GM21528 (cell line): Measurements from ENCODE around the gene FAM222B.
"Not testable (repeated sequence)": the region's sequence is repeated elsewhere in the genome, so short reads cannot be mapped to it uniquely, and the experiment has no call there.

Experiments
- ATAC-seq: cut with Tn5 transposase; IDR thresholded peaks from one replicate; pipeline ENCODE4 v1.9.1; 2021; ENCODE audit warnings: mild to moderate bottlenecking, moderate library complexity; ENCODE audit not compliant: unreplicated experiment, low FRiP score

The FAM222B gene

DNA sequence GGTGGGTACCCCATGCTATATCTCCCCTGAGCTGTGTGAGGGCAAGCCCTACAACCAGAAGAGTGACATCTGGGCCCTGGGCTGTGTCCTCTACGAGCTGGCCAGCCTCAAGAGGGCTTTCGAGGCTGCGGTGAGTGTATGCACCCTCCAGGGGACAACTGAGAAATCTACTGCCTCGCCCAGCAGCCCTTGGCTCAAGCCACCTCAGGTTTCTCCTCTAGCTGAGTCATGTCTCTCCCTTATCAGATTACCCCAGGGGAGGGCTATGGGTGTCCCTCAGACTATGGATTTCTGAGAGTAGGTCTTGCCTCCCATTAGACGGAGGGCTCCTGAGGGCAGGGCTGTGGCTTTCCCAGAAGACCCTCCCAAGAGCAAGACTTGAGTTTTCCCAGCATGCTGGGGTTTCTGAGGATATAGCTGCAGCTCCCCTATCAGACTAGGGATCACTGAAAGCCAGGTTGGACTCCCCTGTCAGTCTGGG, 107.3 kb downstream of the FAM222B start:
- no peak for ATAC-seq

GRCh38 chr17:28734712-28735241, 107.8 kb downstream of the FAM222B start:
- no peak for ATAC-seq

DNA sequence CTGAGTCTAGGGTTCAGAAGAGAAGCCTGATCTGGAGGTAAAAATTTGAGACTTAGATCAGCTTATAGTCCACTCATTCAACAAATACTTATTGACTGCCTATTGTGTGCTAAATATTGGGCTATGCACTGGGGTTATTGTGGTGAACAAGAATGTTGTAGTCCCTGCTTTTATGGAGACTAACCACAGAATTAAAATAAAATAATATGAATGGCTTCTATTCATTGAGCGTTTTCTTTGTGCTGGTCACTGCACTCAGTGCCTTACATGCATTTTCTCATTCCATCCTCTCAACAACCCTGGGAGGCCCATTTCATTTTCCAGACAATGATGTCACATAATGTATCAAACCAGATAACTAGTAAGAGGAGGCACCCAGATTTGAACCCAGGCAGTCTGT, 109.2 kb downstream of the FAM222B start:
- ATAC-seq = no peak

DNA sequence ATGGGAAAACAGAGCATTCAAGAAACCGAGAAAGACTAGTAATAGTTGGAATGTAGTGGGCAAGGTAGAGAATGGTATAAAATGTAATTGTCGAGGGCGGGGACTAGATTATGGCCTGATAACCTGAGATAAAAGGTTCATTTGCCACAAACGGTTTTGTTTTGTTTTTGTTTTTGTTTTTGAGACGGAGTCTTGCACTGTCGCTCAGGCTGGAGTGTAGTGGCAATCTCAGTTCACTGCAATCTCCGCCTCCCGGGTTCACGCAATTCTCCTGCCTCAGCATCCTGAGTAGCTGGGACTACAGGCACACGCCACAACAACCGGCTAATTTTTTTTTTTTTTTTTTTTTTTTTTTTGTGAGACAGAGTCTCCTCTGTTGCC, 112.7 kb downstream of the FAM222B start:
- no peak for ATAC-seq

- peak; percentile 41 for ATAC-seq
These were observed 114.0 kb downstream of the FAM222B start, which contains the start of gene NEK8 for GRCh38 chr17:28728364-28729200. Gene NEK8 (plus strand): TSS chr17:28728788. CDS start chr17:28728814, 26 bp downstream.

GRCh38 chr17:28726627-28727491, 115.7 kb downstream of the FAM222B start:
- ATAC-seq = peak; percentile 42

DNA sequence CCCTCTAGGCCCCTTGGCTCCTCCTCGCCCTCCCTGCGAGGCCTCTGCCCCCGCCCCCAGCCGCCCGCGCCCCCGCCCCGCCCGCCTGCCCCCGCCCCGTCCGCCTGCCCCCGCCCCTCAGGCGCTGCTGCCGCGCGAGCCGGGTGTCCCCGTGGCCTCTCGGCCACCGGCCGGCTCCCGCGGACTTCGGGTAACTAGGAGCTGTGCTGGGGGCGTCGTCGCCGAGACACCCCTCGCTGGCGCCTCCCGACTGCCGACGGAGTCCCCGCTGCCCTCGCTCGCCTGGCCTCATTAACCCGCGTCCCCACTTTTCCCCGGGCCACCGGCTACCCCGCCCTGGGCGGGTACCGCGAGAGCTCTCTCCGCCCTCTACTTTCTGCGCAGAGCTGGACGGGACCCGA, 116.4 kb downstream of the FAM222B start, which contains the start of gene TLCD1:
Gene TLCD1, minus strand, starts transcription at position 8 of the 401 bp plus-strand sequence. CDS start 136 bp downstream, outside the sequence.
- peak; percentile 14 for ATAC-seq

DNA sequence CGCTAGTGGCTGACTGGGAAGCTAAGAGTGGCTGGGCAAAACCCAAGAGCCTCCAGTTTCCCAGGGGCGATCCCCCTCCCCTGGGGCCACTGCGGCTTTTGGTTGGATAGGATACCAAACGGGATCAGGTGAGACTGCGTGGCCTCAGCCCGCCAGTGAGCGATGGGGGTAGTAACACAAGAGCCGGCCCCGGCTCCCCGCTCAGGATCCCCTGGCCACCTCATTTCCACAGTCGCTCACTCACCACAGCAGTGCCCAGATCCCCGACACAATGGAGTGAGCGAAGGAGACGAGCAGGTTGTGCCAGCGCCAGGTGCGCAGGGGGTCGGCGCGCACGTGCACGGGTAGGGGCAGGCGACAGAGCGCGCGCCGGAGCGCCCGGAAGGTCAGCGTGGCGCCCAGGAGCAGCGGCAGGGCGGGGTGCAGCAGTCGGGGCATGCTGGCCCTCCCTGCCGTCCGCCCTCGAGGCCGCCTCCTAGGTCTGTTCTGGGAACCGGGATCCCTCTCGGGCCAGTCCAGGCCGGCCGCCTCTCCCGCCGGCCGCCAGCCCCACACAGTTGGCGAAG, 116.8 kb downstream of the FAM222B start:
- ATAC-seq = peak; percentile 2

DNA sequence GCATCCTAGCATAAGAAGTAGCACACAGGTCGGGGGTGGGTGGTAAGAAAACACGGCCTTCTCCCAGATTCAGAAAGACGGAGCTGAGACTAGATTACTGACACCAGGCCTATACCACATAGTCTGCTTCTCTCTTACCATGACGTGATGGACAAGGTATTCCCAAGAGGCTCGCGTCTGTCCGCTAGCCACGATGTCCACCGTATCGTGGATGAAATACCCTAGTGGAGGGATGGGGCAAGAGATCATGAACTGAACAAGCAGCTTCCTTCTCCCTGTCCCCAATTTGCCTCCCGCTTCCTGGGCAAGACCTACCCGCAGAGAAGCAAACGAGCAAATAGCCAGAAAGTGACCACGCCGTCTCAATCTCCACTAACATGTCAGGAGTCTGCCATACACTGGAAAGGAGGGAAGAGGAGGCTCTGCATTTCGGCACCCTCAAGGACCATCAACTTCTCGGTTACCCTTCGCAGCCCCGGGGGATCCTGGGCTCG, 117.4 kb downstream of the FAM222B start:
- ATAC-seq = no peak

- ATAC-seq = no peak
These were observed 118.0 kb downstream of the FAM222B start for GRCh38 chr17:28724500-28725165.

DNA sequence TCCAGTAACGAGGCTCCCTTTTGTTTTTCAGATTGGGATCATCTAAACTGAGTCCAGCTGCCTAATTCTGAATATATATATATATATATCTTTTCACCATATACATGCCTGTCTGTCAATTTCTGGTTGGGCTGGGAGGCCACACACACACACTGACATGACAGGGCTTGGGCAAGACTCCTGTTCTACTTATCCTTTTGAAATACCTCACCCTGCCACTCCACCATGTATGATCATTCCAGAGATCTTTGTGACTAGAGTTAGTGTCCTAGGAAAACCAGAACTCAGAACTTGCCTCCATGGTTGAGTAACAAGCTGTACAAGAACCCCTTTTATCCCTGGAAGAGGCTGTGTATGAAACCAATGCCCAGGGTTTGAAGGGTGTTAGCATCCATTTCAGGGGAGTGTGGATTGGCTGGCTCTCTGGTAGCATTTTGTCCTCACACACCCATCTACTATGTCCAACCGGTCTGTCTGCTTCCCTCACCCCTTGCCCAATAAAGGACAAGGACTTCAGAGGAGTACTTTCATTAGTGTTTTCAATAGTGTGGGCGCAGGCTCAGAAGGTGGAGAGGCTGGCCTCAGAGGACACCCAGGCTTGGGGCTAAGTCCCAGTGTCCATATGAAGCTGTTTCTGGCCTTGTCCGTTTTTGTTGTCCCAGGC, 118.6 kb downstream of the FAM222B start:
- not testable (repeated sequence) for ATAC-seq

- ATAC-seq = no peak
These were observed 119.3 kb downstream of the FAM222B start for GRCh38 chr17:28723159-28723835.

DNA sequence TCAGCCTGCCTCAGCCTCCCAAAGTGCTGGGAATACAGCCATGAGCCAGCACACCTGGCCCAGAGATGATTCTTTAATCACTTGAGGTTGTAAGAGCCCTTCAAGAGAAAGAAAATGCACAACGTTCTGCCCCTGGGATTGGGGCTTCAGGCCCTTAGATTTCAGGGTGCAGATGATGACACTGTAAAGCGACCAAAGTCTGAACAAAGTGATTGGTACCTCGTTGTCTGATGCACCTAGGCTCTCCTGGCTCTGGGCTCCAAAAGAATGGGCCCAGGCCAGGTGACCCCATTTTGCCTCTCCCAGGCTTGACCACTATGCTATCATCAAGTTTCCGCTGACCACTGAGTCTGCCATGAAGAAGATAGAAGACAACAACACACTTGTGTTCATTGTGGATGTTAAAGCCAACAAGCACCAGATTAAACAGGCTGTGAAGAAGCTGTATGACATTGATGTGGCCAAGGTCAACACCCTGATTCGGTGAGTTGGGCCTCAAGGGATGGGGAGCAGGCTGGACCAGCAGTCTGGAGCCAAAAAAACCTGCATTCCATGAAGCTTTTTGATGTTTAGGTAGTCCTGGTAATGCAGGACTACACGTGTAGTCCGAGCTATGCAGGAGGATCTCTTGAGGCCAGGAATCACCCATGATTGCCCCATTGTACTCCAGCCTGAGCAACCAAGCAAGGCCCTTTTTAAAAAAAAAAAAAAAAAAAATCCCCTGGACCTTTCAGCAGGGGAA, 120.0 kb downstream of the FAM222B start:
- ATAC-seq = no peak

DNA sequence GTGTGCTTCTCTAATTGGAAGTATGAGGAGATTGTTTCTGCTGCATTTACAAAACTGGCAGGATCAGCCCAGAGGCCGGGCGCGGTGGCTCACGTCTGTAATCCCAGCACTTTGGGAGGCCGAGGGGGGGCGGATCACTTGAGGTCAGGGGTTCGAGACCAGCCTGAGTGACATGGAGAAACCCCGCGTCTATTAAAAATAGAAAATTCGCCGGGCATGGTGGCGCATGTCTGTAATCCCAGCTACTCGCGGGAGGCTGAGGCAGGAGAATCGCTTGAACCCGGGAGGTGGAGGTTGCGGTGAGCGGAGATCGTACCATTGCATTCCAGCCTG, 121.6 kb downstream of the FAM222B start:
- not testable (repeated sequence) for ATAC-seq

DNA sequence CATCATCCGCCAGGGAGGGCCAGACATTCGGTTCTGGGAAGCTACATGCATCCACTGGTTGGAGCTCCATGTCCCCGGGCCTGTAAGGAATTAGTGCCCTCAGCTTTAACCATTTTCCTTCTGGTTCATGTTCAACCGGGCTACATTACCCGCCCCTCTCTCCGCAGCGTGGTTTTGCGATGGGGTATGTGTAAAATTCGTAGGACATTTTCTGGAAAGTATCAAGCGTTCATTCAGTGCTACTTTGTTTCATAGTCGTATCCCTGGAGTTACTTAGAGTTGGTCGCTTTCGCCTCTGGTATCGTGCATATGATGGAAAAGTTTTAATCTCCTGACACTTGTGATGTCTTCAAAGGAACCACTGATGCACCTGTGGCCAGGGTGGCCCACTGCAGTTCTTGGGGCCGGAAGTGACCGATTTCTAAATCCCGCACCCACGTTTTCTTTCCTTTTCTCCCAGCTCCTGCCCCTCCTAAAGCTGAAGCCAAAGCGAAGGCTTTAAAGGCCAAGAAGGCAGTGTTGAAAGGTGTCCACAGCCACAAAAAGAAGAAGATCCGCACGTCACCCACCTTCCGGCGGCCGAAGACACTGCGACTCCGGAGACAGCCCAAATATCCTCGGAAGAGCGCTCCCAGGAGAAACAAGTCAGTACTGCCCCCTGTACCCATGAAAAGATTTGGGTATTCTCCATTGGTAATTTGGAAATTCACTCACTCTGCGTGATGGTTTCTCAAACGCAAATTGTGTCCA, 122.2 kb downstream of the FAM222B start:
- no peak for ATAC-seq

DNA sequence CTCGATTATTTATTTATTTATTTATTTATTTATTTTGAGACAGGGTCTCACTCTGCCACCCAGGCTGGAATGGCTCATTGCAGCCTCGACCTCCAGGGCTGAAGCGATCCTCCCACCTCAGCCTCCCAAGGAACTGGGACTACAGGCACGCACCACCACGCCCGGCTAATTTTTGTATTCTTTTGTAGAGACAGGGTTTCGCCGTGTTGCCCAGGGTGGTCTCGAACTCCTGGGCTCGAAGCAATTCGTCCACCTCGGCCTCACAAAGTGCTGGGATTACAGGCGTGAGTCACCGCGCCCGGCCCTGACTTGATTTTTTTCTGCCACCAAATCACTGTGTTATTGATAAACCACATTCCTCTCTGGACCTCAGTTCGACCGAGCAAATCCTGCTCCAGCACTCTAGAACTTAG, 123.6 kb downstream of the FAM222B start:
- peak; percentile 1 for ATAC-seq

DNA sequence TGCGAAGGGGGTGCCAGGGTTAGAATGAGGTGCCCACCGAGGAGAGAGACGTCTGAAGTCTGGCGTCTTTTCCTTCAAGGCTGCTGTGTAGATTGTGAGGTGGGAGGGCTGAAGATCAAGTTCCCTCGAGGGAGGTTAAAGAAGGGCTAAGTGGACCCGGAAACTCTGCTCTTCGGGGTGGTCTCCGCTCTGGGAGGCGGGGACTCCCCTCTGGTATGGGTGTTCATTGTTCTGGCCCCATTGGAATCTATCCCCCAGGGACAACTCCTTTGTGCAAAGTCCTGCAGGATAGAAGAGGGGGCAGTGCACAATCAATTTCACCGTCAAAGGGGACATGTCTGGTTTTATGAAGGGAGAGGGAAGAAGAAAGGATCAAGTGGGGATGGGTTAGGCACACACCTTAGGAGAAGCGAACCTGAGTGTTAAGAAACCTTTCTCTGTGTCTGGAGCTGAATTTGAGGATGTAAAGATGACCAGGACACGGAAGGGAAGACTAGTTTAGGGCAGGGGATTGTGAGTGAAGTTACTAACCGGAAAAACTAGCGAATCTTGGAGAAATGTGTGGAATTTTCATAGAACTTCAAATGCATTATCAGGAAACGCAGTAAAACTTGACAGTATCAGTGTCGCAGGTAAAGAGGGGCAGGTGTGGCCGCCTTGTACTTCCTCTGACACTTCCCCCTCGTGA, 124.1 kb downstream of the FAM222B start:
- ATAC-seq = no peak
